H54 (cell line): ENCODE measurements around the gene SEPHS1.

ENCODE experiments used
- DNase-seq: peaks from one replicate; pipeline ENCODE4 v3.0.0; 2011; ENCODE audit warnings: low spot score, mixed read lengths; ENCODE audit not compliant: insufficient read length
- FAIRE-seq: peaks from 3 replicates; lab custom pipeline; 2011; peaks lifted over from hg19 to GRCh38; lab: Jason Lieb, UNC
- POLR2A ChIP-seq: IDR thresholded peaks from 2 replicates; pipeline ENCODE4 v1.6.1; 2011; ENCODE audit warnings: low read depth, mild to moderate bottlenecking, low read length

The SEPHS1 gene

GRCh38 chr10:13329565-13329964 is 18.5 kb downstream of the SEPHS1 start:
- no peak for FAIRE-seq
- TF ChIP-seq POLR2A, result no peak
- DNase-seq, result no peak

GRCh38 chr10:13328613-13329012 is 19.5 kb downstream of the SEPHS1 start:
- FAIRE-seq, result no peak
- no peak for TF ChIP-seq POLR2A
- no peak for DNase-seq

GRCh38 chr10:13328126-13328525 is 20.0 kb downstream of the SEPHS1 start:
- FAIRE-seq (no peak), DNase-seq (no peak)
- no peak for TF ChIP-seq POLR2A

- no peak for TF ChIP-seq POLR2A
- FAIRE-seq (no peak), DNase-seq (no peak)
Measured at GRCh38 chr10:13327534-13327933, 20.6 kb downstream of the SEPHS1 start.

- no peak for TF ChIP-seq POLR2A
- DNase-seq (no peak), FAIRE-seq (no peak)
Measured at GRCh38 chr10:13322615-13323148, 25.4 kb downstream of the SEPHS1 start.

- DNase-seq (no peak), FAIRE-seq (no peak)
- TF ChIP-seq POLR2A, result no peak
Measured at GRCh38 chr10:13321576-13321975, 26.5 kb downstream of the SEPHS1 start.

GRCh38 chr10:13319166-13319565 is 28.9 kb downstream of the SEPHS1 start:
- FAIRE-seq (no peak), DNase-seq (no peak)

GRCh38 chr10:13317474-13317873 is 30.6 kb downstream of the SEPHS1 start:
- TF ChIP-seq POLR2A, result no peak
- DNase-seq, result no peak
- no peak for FAIRE-seq

More at GRCh38 chr10:13319166-13319565, 28.9 kb downstream of the SEPHS1 start:
- TF ChIP-seq POLR2A, result no peak

GRCh38 chr10:13316635-13317311 is 31.3 kb downstream of the SEPHS1 start:
- DNase-seq (no peak), FAIRE-seq (no peak)
- TF ChIP-seq POLR2A, result no peak

- TF ChIP-seq POLR2A, result no peak
- DNase-seq (no peak), FAIRE-seq (no peak)
Measured at GRCh38 chr10:13315361-13315760, 32.7 kb downstream of the SEPHS1 start.

- TF ChIP-seq POLR2A, result no peak
- FAIRE-seq, result no peak
- DNase-seq, result no peak
Measured at GRCh38 chr10:13311177-13311575, 36.9 kb downstream of the SEPHS1 start.

- no peak for TF ChIP-seq POLR2A
- DNase-seq (no peak), FAIRE-seq (no peak)
Measured at GRCh38 chr10:13310518-13311176, 37.4 kb downstream of the SEPHS1 start.

GRCh38 chr10:13309792-13310191 is 38.3 kb downstream of the SEPHS1 start:
- FAIRE-seq (no peak), DNase-seq (no peak)

GRCh38 chr10:13308096-13308495 is 40.0 kb downstream of the SEPHS1 start:
- DNase-seq (no peak), FAIRE-seq (no peak)
- no peak for TF ChIP-seq POLR2A

More at GRCh38 chr10:13309792-13310191, 38.3 kb downstream of the SEPHS1 start:
- TF ChIP-seq POLR2A, result no peak
